EL (cell line): ENCODE results near the gene AFF3.

ENCODE experiments used
- DNase-seq: peaks from one replicate; pipeline ENCODE4 v3.0.0-alpha.2; 2016

Gene AFF3

GRCh38 chr2:99619151-99619550 is 523.2 kb downstream of the AFF3 start:
- no peak for DNase-seq

GRCh38 chr2:99618579-99619097 is 523.8 kb downstream of the AFF3 start:
- no peak for DNase-seq

- no peak for DNase-seq
Measured at GRCh38 chr2:99617811-99618210, 524.6 kb downstream of the AFF3 start.

- peak; percentile 23 for DNase-seq
Measured at GRCh38 chr2:99615247-99615771, 527.1 kb downstream of the AFF3 start.

- no peak for DNase-seq
Measured at GRCh38 chr2:99613980-99614379, 528.4 kb downstream of the AFF3 start.

GRCh38 chr2:99611786-99612185 is 530.6 kb downstream of the AFF3 start:
- no peak for DNase-seq

- no peak for DNase-seq
Measured at GRCh38 chr2:99611034-99611433, 531.4 kb downstream of the AFF3 start.

GRCh38 chr2:99609851-99610381 is 532.5 kb downstream of the AFF3 start:
- no peak for DNase-seq

- no peak for DNase-seq
Measured at GRCh38 chr2:99608861-99609260, 533.5 kb downstream of the AFF3 start.

GRCh38 chr2:99607861-99608491 is 534.4 kb downstream of the AFF3 start:
- no peak for DNase-seq

GRCh38 chr2:99607454-99607853 is 534.9 kb downstream of the AFF3 start:
- no peak for DNase-seq

GRCh38 chr2:99605036-99605435 is 537.4 kb downstream of the AFF3 start:
- DNase-seq, result no peak

GRCh38 chr2:99602476-99602875 is 539.9 kb downstream of the AFF3 start:
- DNase-seq, result peak; percentile 88

GRCh38 chr2:99600981-99601651 is 541.3 kb downstream of the AFF3 start:
- peak; percentile 32 for DNase-seq

- DNase-seq, result no peak
Measured at GRCh38 chr2:99598441-99598840, 543.9 kb downstream of the AFF3 start.

- no peak for DNase-seq
Measured at GRCh38 chr2:99597616-99598015, 544.8 kb downstream of the AFF3 start.

GRCh38 chr2:99595373-99595772 is 547.0 kb downstream of the AFF3 start:
- no peak for DNase-seq

GRCh38 chr2:99593692-99594427 is 548.5 kb downstream of the AFF3 start:
- DNase-seq, result no peak

- no peak for DNase-seq
Measured at GRCh38 chr2:99576775-99577174, 565.6 kb downstream of the AFF3 start.

- DNase-seq, result no peak
Measured at GRCh38 chr2:99573634-99574251, 568.6 kb downstream of the AFF3 start.

GRCh38 chr2:99572373-99573164 is 569.8 kb downstream of the AFF3 start:
- peak; percentile 2 for DNase-seq

GRCh38 chr2:99571954-99572353 is 570.4 kb downstream of the AFF3 start:
- peak; percentile 8 for DNase-seq
